ENCODE measurements around the gene MARCHF9.

- TF ChIP-seq POLR2A (IDR thresholded peaks at IDR 0.05) (no peak), CTCF (IDR thresholded peaks at IDR 0.05) (no peak)
Observed at GRCh38 chr12:57736741-57737466, 18.0 kb upstream of the MARCHF9 start.
